GM18909 (cell line): ENCODE measurements around the gene ARVCF.

Experiments used
- ATAC-seq: cut with Tn5 transposase; IDR thresholded peaks from one replicate; pipeline ENCODE4 v1.9.1; 2021; ENCODE audit warnings: mild to moderate bottlenecking; ENCODE audit not compliant: unreplicated experiment, poor library complexity

ARVCF gene

DNA sequence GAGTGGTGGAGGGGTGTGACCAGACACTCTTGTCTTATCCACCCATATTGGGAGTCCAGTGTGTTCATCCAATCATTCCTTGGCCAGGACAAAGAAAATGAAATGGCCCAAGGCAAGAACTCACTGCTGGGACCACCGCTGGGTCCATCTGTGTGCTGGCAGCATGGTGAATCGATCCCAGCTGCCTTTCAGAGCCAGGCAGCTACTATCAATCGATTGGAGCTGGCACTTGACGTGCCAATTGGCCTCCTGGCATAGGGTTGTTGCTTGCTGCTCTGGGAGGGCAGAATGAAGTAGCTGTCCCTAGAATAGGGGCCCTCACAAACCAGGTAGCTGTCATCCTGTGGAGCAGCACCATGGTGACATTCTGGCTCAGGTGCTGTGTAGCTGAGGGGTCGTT is 1.4 kb upstream of the ARVCF start:
- no peak for ATAC-seq

DNA sequence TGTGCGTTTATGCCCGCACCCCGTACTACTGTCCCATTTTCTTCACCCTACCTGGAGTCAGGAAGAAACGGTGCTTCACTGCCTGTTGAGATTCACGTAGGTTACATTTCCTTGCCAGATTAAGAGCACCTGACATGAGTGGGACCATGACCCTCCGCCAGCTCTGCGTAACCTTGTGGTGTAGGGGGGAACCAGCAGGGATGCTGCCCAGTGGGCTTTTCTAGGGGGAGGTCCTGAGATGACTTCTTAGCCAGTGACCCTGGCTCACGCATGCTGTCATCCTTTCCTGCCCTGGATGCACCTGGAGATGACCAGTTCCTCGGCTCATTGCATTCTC is 967 bp upstream of the ARVCF start:
- ATAC-seq = no peak

DNA sequence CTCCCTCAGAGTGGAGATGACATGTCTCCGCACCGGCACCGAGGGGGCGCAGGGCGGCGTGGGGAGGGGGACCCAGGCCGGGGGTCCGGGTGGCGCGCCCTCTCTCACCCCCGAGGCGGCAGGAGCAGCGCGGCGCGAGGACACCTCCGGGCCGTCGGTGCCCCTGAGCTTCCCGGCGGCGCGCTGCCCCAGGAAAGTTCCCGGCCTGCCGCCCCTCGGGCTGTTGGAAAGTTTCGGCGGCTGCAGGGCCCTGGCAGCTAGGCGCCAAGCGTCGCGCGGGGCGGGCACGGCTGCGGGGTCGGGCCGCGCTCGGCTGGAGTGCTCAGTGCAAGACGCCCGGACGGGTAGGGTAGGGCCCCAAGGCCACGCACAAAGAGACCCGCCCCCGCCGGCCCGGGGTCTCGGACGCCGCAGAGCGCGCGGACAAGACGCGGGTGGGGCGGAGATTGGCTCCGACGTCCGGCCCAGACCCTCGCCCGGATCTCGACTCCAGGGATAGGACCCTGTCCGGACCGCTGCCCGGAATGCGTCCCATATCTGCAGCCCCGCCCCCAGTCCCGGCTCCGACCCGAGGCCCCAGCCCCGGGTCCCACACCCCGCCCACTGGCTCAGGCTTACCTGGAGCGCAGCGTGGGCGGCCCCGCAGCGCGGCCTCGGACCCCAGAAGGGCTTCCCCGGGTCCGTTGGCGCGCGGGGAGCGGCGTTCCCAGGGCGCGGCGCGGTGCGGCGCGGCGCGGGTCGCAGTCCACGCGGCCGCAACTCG is 471 bp downstream of the ARVCF start:
- no peak for ATAC-seq

DNA sequence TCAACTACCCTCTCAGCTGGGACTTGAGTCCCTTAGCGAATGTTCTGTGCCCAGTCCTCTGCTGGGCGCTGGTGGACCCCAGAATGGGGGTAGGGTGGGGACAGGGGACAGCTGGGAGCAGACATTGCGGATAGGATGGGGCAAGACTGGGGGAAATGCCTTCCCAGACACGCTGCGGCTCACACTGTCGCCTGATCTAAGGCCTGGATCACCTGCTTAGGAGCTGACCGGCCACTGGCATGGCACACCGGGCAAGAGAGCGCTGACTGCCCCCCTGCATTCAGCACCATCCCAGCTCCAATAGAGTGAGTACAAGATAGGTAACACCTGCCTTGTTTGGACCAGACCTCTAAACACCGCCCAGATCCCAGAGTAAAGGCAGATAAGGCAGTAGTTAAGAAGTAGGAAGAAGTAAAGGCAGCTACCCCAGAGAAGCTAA is 1.4 kb downstream of the ARVCF start:
- ATAC-seq = no peak

DNA sequence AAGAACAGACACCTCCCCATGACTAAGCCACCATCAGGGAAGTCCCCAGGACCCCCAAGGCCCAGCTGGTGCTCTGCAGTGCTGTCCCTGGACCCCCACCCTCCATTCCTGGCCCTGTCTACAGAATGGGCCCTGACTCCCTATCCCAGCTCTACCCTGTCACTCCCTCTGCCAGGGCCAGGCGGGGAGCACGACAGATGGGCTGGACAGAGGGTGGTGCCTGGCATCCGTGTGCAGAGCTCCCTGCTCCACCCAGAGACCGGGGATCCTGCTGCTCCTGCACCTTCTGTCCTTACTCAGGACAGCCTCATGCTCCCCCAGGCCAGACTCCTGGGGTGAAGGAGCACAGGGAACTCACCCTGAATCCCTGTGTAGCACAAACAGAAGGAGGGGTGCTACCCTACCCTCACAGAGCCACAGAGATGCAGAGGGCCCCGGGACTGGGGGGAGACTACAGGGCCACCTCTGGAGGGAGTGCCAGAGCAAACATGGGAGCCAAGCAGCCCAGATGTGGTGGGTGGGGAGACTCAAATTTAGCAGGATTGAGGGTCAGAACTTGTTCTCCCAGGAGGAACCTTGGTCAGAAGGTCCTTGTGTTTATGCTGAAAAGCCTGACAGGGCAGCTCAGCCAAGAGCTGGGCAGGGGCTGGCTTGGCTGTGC is 2.0 kb downstream of the ARVCF start:
- ATAC-seq = no peak

DNA sequence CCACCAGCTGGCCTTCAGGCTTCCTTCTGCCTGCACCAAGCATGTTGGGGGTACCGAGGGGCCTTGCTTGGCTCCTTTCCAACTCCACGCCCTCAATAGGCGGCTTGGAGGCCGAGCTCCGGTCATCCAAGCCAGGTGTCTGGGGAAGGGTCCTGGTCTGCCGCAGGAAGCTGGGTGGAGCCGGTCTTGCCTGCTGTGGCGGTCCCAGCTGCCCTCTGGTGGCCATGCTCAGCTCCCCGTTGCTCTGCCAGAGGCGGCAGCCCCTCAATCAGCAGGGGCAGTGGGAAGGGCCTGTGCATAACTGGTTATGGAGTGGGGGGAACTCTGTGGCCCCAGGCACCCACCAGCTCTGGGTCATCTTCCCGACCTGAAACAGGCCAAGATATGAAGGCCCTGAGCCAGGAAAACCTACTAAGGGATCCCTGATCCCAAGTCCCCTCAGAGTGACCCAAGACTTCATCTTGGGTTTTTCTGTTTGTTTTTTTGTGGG is 3.2 kb downstream of the ARVCF start:
- ATAC-seq = no peak

DNA sequence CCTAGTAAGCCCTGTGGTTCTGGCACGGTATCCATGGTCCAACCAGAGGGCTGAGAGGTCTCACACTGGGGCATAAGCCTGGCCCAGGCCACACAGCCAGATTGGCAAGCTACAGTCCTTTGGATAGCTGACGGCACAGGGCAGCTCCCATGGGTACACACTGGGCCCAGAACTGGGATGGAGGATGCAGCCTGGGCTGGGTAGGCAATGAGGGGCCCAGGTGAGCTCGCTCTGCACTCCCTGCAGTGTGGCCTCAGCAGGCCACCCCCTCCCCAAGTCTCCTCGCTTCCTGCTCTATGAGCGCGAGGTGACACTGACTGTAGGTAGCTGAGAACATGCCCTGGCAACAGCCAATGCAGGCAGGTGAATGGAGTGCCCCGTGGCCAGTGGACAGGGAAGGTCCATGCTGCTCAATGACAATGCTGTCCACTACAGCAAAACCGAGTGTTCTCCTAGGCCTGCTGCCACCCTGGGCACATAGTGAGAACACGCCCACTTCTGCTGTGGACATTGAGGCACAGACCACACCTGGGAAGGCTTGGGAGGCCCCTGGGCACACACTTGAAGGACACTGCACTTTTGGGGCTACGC is 3.8 kb downstream of the ARVCF start:
- ATAC-seq = no peak

DNA sequence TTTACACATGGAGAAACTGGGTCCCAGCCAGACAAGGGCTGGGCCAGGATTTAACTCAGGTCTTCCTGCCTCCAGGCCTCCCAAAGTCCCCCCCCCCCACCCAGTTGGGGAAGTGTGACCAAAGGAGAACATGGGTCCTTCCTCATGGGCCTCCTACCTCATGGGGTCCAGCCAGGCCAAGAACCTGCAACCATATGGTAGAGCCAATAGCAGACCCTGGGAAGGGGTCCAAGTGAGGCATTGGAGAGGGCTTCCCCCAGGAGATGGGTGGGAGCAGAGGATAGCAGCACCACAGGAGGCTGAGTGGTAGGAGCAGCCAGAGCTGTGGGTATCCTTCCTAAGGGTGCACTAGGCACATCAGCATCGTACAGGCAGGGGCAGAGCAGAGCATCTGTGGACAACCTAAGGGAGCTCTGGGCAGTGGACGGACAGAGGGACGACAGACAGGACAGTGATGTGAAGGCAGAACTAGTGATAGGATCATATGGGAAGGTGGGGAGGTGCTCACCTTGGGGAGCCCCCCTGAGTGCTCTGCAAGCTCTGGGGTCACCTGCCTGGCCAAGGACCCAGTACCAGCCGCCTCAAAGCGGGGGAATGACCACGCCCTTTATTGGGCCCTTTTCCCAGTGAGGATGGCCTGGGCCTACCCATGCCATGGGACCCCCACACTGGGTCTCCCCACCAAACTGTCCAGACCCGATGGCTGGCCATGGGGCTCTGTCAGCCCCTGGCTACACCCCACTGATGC is 4.5 kb downstream of the ARVCF start:
- no peak for ATAC-seq

DNA sequence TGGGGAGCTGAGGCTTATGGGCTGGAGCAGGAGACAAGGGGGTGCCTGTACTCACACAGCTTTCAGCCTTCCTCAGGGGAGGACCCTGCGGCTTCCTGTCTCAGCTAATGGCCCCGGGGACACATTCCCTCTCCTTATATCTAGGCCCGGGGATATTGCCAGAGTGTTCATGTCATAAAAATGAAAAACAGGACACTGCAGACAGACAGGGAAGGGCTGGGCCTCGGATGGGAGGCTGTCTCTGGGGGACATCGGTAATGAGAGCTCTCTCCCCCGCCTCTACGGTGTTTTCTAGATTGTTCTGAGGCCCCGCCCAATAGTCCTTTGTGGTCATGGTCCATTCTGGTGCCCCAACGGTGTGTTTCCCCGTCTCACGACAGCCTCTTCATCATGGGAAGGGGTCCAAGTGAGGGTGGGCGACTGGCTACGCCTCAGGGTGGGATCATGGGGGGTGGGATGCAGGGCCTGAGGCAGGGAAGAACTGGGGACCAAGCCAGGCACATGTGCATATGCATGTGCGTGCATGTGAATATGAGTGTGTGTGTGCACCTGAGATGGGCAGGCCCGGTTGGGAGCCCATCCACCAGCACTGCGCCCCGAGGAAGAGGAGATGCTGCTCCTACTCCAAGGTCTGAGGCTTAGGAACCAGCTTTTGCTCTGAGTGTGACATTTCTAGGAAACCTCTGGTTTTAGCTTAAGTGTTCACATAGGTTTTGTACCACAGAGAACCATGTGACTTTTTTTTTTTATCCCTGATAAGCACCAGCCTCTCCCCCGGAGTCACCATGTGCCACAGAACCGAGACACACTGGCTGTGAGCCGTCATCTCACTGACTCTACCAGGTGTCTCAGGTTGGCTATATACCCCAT is 5.3 kb downstream of the ARVCF start:
- ATAC-seq = no peak

DNA sequence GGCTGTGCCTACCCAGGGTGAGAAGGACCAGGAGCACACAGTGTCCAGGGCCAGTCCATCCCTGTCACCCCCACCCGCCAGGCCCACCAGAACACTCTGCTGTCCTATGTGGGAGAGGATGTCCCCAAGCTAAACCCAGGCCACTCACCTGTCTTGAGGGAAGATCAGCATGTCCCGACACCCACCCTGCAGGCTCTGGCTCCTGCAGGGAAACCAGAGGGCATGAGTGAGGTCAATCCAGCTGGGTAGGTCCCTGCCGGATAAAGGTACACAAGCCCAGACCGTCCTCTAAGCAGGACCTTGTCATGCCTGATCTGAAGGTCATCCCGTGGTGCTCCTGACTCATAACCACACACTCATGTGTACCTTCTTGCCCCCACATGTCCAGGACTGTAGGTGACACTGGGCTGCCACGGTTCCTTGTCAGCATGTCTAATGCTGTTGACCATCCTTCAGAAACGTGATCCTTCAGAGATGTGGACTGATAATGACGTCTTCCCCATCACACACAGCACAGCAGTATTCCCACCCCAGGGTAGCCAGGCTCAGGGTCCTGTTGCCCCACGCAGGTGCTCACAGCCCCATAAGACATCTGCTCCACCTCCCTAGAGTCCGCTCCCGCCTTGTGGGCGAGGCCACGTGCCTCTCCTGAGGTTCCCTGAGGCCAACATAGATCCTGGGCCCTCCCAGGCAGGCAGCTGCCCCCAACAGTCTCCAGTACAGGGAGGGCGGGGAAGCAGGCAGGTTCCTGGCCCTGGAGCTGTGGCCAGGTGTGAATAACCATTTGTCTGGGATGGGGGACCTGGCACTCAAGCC is 6.1 kb downstream of the ARVCF start:
- ATAC-seq = no peak

DNA sequence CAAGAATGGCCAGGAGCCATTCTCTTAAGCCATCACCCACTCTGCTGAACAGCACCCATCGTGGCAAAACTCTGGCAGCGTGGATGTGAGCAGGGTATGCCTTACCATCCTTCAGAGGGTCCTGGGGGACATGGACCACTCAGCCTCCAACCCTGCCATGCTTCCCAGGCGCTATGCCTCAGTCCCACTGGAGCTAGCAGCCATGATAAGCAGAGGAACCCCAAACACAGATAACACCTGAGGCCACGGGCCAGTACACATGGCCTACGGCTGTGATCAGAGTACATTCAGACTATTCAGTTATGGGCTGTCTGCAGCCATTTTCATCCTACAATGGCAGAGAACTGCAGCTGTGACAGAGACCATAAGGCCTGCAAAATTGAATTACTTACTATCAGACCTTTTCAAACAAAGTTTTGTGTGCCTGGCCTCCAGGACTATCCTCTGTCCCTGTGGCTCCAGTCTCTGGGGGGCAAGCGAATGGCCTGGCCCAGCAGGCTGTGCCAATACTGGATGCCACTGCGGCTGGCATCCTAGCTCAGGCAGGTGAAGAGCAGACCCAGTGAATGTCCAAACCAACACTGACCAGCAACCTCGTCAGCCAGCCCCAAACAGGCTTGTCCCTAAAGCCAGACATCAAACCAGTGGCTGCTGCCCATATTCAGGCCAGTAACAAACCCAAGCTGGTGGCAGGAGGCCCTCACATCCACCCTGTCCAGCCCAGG is 6.9 kb downstream of the ARVCF start:
- ATAC-seq = no peak

DNA sequence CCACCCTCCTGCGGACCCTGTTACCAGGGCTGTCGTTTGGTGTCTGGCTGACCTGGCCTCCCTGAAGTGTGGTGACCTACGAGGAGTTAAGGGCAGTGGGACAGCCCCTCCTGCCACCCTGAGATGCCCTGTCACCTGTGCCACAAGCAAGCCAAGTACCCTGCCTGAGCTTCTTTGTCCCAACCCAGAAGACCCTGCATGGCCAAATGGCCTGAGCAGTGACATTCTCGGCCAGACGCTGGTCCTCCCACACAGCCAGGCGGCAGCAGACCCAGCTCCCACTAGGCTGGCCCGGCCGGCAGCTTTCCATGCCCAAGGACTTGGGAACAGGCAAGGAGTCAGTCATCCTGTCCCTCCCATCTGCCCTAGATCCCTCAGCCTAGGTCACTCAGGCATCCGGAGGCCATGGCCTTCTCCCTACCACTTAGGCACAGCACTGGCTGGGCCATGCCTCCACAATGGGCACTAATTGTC is 7.6 kb downstream of the ARVCF start:
- ATAC-seq = no peak

DNA sequence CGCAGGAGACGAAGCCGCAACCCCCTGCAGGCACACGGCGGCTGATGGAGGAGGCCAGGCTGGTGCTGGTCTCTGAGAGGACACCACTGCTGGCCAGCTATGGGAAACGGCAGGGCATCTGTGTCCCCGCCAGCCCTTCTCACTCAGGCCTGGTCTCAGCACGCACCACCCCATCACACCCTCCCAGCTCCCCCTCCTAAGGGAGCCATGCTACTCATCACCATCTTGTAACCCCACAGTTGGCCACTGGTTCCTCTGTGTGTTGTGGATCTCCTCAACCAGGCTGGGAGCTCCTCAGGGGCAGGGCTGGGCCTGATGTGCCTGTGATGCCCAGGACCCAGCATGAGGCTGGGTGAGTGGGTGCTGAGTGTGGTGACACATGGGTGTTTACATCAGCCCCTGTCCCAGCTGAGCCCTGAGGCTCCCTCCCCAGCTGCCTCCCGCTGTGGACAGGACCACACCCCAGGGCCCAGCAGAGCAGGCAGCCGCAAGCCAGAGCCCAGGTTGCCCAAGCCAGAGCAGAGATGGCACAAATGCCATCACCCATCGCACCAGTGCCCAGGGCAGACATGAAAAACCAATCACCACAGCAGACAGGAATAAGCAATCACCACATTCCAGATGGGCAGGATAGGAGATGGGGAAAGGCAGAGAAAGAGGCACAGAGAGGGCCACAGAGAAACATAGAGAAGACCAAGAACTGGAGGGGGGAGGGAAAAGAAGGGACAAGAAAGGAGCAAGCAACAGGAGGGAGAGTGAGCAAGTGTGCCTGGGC is 8.2 kb downstream of the ARVCF start:
- ATAC-seq = no peak

DNA sequence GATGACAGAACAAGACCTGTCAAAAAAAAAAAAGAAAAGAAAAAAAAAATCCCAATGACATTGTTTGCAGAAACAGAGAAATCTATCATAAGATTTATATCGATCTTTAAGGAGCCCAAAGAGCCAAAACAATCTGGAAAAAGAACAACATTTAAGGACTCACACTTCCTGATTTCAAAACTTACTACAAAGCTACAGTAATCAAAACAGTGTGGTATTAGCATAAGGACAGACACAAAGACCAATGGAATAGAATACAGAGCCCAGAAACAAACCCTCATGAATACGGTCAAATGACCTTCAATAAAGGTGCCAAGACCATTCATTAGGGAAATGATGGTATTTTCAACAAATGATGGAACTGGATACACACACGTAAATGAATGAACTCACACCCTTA is 12.2 kb downstream of the ARVCF start:
- ATAC-seq = no peak

DNA sequence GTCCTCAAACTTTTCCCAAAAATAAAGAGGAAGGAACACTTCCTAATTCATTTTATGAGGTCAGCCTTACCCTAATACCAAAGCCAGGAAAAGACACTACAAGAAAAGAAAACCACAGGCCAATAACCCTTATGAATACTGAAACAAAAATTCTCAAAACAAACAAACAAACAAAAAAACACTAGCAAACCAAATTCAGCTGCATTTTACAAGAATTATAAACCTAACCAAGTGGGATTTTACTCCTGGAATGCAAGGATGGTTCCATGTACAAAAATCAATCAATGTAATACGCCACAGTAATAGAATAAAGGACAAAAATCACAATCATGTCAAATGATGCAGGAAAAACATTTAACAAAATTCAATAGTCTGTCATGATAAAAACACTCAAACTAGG is 13.3 kb downstream of the ARVCF start:
- ATAC-seq = no peak

DNA sequence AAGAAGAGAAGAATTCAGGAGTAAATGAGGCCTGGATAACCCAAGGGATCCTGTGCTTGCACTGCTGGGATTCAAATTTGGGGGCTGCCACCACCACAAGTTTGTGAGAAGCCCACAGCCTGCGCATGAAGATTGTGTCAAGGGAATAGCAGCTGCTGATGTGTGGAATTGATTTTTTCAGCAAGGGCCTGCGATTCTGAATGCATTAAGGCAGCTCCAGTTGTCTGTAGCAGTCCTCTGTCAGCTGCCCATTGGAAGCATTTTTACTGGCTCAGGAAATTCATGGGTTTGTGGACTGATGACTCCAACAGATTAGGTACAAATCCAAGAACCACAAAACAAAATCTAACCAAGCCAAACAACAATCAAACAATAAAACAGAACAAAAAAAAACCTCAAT is 14.0 kb downstream of the ARVCF start:
- no peak for ATAC-seq

DNA sequence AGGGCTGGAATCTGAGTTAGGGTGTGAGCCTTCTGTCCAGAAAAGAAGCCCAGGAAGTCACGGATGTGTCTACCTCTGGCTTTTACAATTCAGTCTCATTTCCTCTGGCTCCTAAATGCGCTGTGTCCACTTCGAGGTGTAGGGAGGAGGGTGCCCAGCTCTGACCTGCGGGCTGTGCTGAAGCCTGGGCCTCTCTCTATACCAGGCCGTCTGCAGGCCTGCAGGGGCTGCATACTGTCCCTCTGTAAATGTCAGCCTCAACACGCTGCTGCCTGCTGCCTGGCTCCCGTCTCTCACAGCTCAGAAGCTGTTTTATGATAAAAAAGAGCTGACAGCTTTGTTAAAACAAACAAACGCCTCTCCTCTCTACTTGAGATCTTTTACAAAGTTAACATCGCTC is 14.5 kb downstream of the ARVCF start:
- ATAC-seq = no peak
